NCI-H2107 (cell line): Measurements from ENCODE around the gene RRAS.

Experiments
- DNase-seq: peaks from one replicate; lab custom pipeline; 2025; lab: John Stamatoyannopoulos, UW

The RRAS gene

GRCh38 chr19:49594993-49595818 is 44.7 kb downstream of the RRAS start:
- DNase-seq: no peak

- DNase-seq: no peak
Observed at GRCh38 chr19:49594157-49594992, 45.6 kb downstream of the RRAS start.

- DNase-seq: peak; percentile 50
Observed at GRCh38 chr19:49593233-49594113, 46.5 kb downstream of the RRAS start.

- DNase-seq: no peak
Observed at GRCh38 chr19:49592486-49593232, 47.3 kb downstream of the RRAS start.

GRCh38 chr19:49591731-49592485 is 48.0 kb downstream of the RRAS start:
- DNase-seq: no peak

- peak; percentile 65 for DNase-seq
Observed at GRCh38 chr19:49590971-49591730, 48.8 kb downstream of the RRAS start, which contains the start of gene PRR12. TSS of gene PRR12 (plus strand) at chr19:49591182. CDS start at chr19:49591655, 473 bp downstream.

GRCh38 chr19:49590071-49590970 is 49.6 kb downstream of the RRAS start:
- DNase-seq: peak; percentile 96

- DNase-seq: no peak
Observed at GRCh38 chr19:49589502-49589905, 50.4 kb downstream of the RRAS start.

- no peak for DNase-seq
Observed at GRCh38 chr19:49588365-49589122, 51.4 kb downstream of the RRAS start.

GRCh38 chr19:49587227-49587626 is 52.7 kb downstream of the RRAS start:
- no peak for DNase-seq
